ENCODE data around the gene APOA4. TPM values are rescaled to one million over a fixed set of nuclear protein-coding genes. Genes with fewer than 3 reads are reported as not detected.
"Not testable (repeated sequence)": the region's sequence is repeated elsewhere in the genome, so short reads cannot be mapped to it uniquely, and the experiment has no call there.

APOA4 gene
- total RNA-seq, 1 experiment from 2014 or later: not detected

GRCh38 chr11:116835791-116836631 lies 12.9 kb upstream of the APOA4 start:
- in situ Hi-C loops (cut with HindIII; ENCODE audit: low pct_unique_long_range_greater_than_20kb, low sequenced_read_pairs): no loop called here
- Histone ChIP-seq H3K9me3 (ENCODE audit: control insufficient read depth, insufficient read depth, low read depth, low read length) (no peaks in the 10 kb centered on the region), H3K4me3 (ENCODE audit: low read depth in 2 of 2, low read length in 2 of 2) (peak overlapping the region; percentile 31 to 58), H3K27ac (ENCODE audit: low read length) (peak overlapping the region; percentile 13; the same call in 1 of the 2 replicates), H3K27me3 (ENCODE audit: control insufficient read depth, insufficient read depth, low read length) (no peaks in the 10 kb centered on the region), H3K36me3 (ENCODE audit: control insufficient read depth, insufficient read depth, low read length) (no peaks in the 10 kb centered on the region), H3K4me1 (ENCODE audit: control insufficient read depth, insufficient read depth, low read length) (peaks cover 4% of the 10 kb centered on the region; the same call in 1 of the 2 replicates)
- DNase-seq (ENCODE audit: low read depth, low spot score) (peak; percentile 53), ATAC-seq (peak; percentile 92)
- no TSS peak for BruUV-seq (replicated peaks)
- CTCF ChIA-PET: interaction anchor here (0.6 to 3.0 kb wide), 9 partner anchors 11 to 241 kb away, joined by 3 to 76 read pairs (median 4); partner anchors contain the start of genes APOA4 and APOA5
- TF ChIP-seq SIN3A (IDR thresholded peaks at IDR 0.05; ENCODE audit: borderline replicate concordance, insufficient read depth, low read depth, low read length) (no peak), CTCF (IDR thresholded peaks at IDR 0.05) (peak; percentile 95)
- POLR2A ChIA-PET: interaction anchor here (0.6 to 1.0 kb wide), 4 partner anchors 13 to 334 kb away, joined by 3 to 7 read pairs (median 3); partner anchors contain the start of gene APOA4
- intact Hi-C loops (cut with micrococcal nuclease; ENCODE audit: unreplicated experiment): loop anchor here (5.0 kb wide), 1 partner anchor 44 kb away; the partner anchor contains the start of gene APOA5

GRCh38 chr11:116835042-116835772 lies 12.1 kb upstream of the APOA4 start:
- POLR2A ChIA-PET: interaction anchor here (0.6 to 1.0 kb wide), 4 partner anchors 12 to 335 kb away, joined by 3 to 7 read pairs (median 3); partner anchors contain the start of gene APOA4
- H3K4me1 ChIP-seq (ENCODE audit: control insufficient read depth, insufficient read depth, low read length): peaks cover 4% of the 10 kb centered on the region; the same call in 1 of the 2 replicates
- in situ Hi-C loops (cut with HindIII; ENCODE audit: low pct_unique_long_range_greater_than_20kb, low sequenced_read_pairs): no loop called here
- H3K36me3 ChIP-seq (ENCODE audit: control insufficient read depth, insufficient read depth, low read length): no peaks in the 10 kb centered on the region
- no peaks in the 10 kb centered on the region for H3K27me3 ChIP-seq (ENCODE audit: control insufficient read depth, insufficient read depth, low read length)
- peak overlapping the region; percentile 31 to 58 for H3K4me3 ChIP-seq (ENCODE audit: low read depth in 2 of 2, low read length in 2 of 2)
- BruUV-seq (replicated peaks): no TSS peak
- no peaks in the 10 kb centered on the region for H3K9me3 ChIP-seq (ENCODE audit: control insufficient read depth, insufficient read depth, low read depth, low read length)
- CTCF ChIA-PET: interaction anchor here (0.5 to 3.0 kb wide), 11 partner anchors 12 to 242 kb away, joined by 3 to 76 read pairs (median 4); partner anchors contain the start of genes APOA4 and APOA5
- peak overlapping the region; percentile 13; the same call in 1 of the 2 replicates for H3K27ac ChIP-seq (ENCODE audit: low read length)
- ATAC-seq: peak; percentile 1; the same call in 1 of the 2 replicates
- no peak for DNase-seq (ENCODE audit: low read depth, low spot score)
- intact Hi-C loops (cut with micrococcal nuclease; ENCODE audit: unreplicated experiment): loop anchor here (5.0 kb wide), 1 partner anchor 43 kb away; the partner anchor contains the start of gene APOA5
- no peak for TF ChIP-seq TCF7L2 (IDR thresholded peaks at IDR 0.05; ENCODE audit: low read depth, low read length)
- no peak for TF ChIP-seq POLR2AphosphoS5 (IDR thresholded peaks at IDR 0.05; ENCODE audit: low read depth, low read length)
- no peak for TF ChIP-seq CTCF (IDR thresholded peaks at IDR 0.05)
- TF ChIP-seq SIN3A (IDR thresholded peaks at IDR 0.05; ENCODE audit: borderline replicate concordance, insufficient read depth, low read depth, low read length): no peak
- no peak for TF ChIP-seq REST (IDR thresholded peaks at IDR 0.05; ENCODE audit: insufficient read depth in 1 of 2, low read depth in 2 of 2, low read length in 1 of 2)

DNA sequence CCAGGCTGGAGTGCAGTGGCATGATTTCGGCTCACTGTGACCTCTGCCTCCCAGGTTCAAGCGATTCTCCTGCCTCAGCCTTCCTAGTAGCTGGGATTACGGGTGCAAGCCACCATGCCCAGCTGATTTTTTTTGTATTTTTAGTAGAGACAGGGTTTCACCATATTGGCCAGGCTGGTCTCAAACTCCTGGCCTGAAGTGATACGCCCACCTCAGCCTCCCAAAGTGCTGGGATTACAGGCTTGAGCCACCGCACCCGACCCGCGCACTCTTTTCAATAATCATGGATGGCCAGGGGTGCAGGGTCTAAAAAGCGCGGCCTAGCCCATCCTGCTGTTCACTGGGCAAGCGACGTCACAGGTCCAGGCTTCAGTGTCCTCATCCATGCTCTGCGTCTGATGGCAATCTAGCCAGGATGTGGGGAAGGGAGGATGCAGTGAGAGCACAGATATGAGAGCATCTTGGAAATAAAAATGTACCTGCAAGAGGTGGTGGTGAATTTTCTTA lies 11.5 kb upstream of the APOA4 start:
- BruUV-seq (replicated peaks); H3K27ac ChIP-seq (ENCODE audit: low read length); POLR2A ChIA-PET; H3K9me3 ChIP-seq (ENCODE audit: control insufficient read depth, insufficient read depth, low read depth, low read length); H3K4me1 ChIP-seq (ENCODE audit: control insufficient read depth, insufficient read depth, low read length); DNase-seq (ENCODE audit: low read depth, low spot score); H3K4me3 ChIP-seq (ENCODE audit: low read depth in 2 of 2, low read length in 2 of 2); in situ Hi-C loops (cut with HindIII; ENCODE audit: low pct_unique_long_range_greater_than_20kb, low sequenced_read_pairs); ATAC-seq; H3K36me3 ChIP-seq (ENCODE audit: control insufficient read depth, insufficient read depth, low read length); H3K27me3 ChIP-seq (ENCODE audit: control insufficient read depth, insufficient read depth, low read length): not testable (repeated sequence)
- CTCF ChIA-PET: interaction anchor here (0.5 to 0.7 kb wide), 4 partner anchors 17 to 134 kb away, joined by 3 to 10 read pairs (median 6); no protein-coding TSS in a partner anchor
- intact Hi-C loops (cut with micrococcal nuclease; ENCODE audit: unreplicated experiment): loop anchor here (5.0 kb wide), 1 partner anchor 42 kb away; the partner anchor contains the start of gene APOA5

Measured in Panc1 (cell line).